A673 (cell line): Measurements from ENCODE around the gene CBL. TPM values are rescaled to one million over a fixed set of nuclear protein-coding genes. Genes with fewer than 3 reads are reported as not detected.

ENCODE experiments used
- BruUV-seq: library from RNA; stranded (reverse); fragments of 400-500 nt; replicated peaks from 2 replicates; lab custom pipeline; 2021; lab: Mats Ljungman, UMichigan
- CTCF ChIA-PET: fragments of 300-600 bp; sonication (Branson Sonifier 250); formaldehyde crosslinking; loops from one replicate; lab custom pipeline; 2022; ENCODE audit warnings: antibody characterized with exemption; lab: Charles Lee
- POLR2A ChIA-PET: fragments of 300-600 bp; sonication (Branson Sonifier 250); formaldehyde crosslinking; loops from one replicate; lab custom pipeline; 2022; ENCODE audit warnings: antibody characterized with exemption; ENCODE audit not compliant: low non-redundant PET; lab: Charles Lee
- DNase-seq: peaks from one replicate; pipeline ENCODE4 v3.0.0-alpha.2; 2015; ENCODE audit warnings: low spot score
- H3K27ac ChIP-seq: fragments of 200-600 bp; sonication (generic); 2 replicates; pipeline ENCODE4 v1.5.1; 2016; ENCODE audit warnings: mixed run types, low read depth, mild to moderate bottlenecking, mixed read lengths, antibody characterized with exemption, low read length; ENCODE audit not compliant: poor library complexity, severe bottlenecking
- H3K27me3 ChIP-seq: fragments of 200-600 bp; sonication (generic); replicated peaks from 2 replicates; pipeline ENCODE4 v1.6.1; 2017; ENCODE audit warnings: mixed run types, low read depth, mild to moderate bottlenecking, mixed read lengths, antibody characterized with exemption, low read length; ENCODE audit not compliant: insufficient read depth, poor library complexity
- H3K36me3 ChIP-seq: fragments of 200-600 bp; sonication (generic); 2 replicates; pipeline ENCODE4 v1.6.1; 2016; ENCODE audit warnings: mixed run types, mild to moderate bottlenecking, mixed read lengths, antibody characterized with exemption, low read length; ENCODE audit not compliant: insufficient read depth, poor library complexity, severe bottlenecking
- H3K4me1 ChIP-seq: fragments of 200-600 bp; sonication (generic); 2 replicates; pipeline ENCODE4 v1.6.1; 2017; ENCODE audit warnings: mixed run types, mild to moderate bottlenecking, mixed read lengths, antibody characterized with exemption, low read length; ENCODE audit not compliant: insufficient read depth, poor library complexity, severe bottlenecking
- H3K4me3 ChIP-seq: fragments of 200-600 bp; sonication (generic); 2 replicates; pipeline ENCODE4 v1.5.1; 2016; ENCODE audit warnings: low read depth, mixed run types, mild to moderate bottlenecking, mixed read lengths, low read length; ENCODE audit not compliant: poor library complexity, severe bottlenecking
- H3K9me3 ChIP-seq: fragments of 200-600 bp; sonication (generic); 2 replicates; pipeline ENCODE4 v1.6.1; 2016; ENCODE audit warnings: mixed run types, low read depth, mild to moderate bottlenecking, mixed read lengths, antibody characterized with exemption, low read length; ENCODE audit not compliant: poor library complexity, severe bottlenecking
- EZH2 ChIP-seq: fragments of 200-600 bp; sonication (generic); IDR thresholded peaks from 2 replicates; pipeline ENCODE4 v1.6.1; 2017; ENCODE audit warnings: borderline replicate concordance, low read depth, mild to moderate bottlenecking, mixed read lengths, antibody characterized with exemption, low read length; ENCODE audit not compliant: poor library complexity, severe bottlenecking
- intact Hi-C: fragments of 100-400 bp; cut with micrococcal nuclease; formaldehyde crosslinking; loops from one replicate; pipeline ENCODE4 v1.10.0; 2022; ENCODE audit not compliant: unreplicated experiment
- total RNA-seq: library from RNA; stranded (reverse); gene quantifications from 2 replicates; pipeline ENCODE4 v1.2.3, GENCODE V29; 2021
- TF ChIP-seq, protein P1 (sequence below): fragments of 300-800, 200-600 bp; sonication (generic); conservative IDR thresholded peaks from 2 replicates; pipeline ENCODE4 v1.5.1; 2017; ENCODE audit warnings: low read depth, mild to moderate bottlenecking, antibody characterized with exemption, low read length, moderate library complexity, mixed read lengths

CBL gene
- total RNA-seq, 1 experiment from 2014 or later = 40.7 TPM

DNA sequence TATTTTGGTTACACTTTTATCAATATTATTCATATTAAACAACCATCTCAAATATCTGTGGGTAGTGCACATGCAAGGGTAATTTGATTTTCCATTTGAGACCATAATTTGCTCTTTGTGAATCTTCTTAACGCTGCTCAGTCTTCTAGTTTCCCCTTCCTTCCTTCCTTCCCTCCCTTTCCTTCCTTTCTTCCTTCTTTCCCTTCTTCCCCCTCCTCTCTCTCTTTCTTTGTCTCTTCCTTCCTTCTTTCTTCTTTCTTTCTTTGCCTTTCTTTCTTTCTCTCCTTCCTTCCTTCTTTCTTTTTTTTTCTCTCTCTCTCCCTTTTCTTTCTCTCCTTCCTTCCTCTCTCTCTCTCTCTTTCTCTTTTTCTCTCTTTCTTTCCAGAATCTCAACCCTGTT, 124.1 kb downstream of the CBL start:
- H3K27ac ChIP-seq = no peak overlapping the region
- peaks cover 8% of the 10 kb centered on the region for H3K4me1 ChIP-seq
- ChIA-PET POLR2A (no interaction called here), CTCF (interaction anchor here (1.4 kb wide), 1 partner anchor 8 kb away, joined by 4 read pairs; no protein-coding TSS in a partner anchor)
- no peak for DNase-seq
- no peak overlapping the region for H3K4me3 ChIP-seq
- TF ChIP-seq, protein P1, sequence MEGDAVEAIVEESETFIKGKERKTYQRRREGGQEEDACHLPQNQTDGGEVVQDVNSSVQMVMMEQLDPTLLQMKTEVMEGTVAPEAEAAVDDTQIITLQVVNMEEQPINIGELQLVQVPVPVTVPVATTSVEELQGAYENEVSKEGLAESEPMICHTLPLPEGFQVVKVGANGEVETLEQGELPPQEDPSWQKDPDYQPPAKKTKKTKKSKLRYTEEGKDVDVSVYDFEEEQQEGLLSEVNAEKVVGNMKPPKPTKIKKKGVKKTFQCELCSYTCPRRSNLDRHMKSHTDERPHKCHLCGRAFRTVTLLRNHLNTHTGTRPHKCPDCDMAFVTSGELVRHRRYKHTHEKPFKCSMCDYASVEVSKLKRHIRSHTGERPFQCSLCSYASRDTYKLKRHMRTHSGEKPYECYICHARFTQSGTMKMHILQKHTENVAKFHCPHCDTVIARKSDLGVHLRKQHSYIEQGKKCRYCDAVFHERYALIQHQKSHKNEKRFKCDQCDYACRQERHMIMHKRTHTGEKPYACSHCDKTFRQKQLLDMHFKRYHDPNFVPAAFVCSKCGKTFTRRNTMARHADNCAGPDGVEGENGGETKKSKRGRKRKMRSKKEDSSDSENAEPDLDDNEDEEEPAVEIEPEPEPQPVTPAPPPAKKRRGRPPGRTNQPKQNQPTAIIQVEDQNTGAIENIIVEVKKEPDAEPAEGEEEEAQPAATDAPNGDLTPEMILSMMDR = no peak
- no peak for TF ChIP-seq EZH2
- no peaks in the 10 kb centered on the region for H3K9me3 ChIP-seq
- H3K27me3 ChIP-seq = no peaks in the 10 kb centered on the region
- no TSS peak for BruUV-seq
- intact Hi-C loops = loop anchor here (10.0 kb wide), 1 partner anchor 425 kb away; no protein-coding TSS in a partner anchor
- H3K36me3 ChIP-seq = no peaks in the 10 kb centered on the region

DNA sequence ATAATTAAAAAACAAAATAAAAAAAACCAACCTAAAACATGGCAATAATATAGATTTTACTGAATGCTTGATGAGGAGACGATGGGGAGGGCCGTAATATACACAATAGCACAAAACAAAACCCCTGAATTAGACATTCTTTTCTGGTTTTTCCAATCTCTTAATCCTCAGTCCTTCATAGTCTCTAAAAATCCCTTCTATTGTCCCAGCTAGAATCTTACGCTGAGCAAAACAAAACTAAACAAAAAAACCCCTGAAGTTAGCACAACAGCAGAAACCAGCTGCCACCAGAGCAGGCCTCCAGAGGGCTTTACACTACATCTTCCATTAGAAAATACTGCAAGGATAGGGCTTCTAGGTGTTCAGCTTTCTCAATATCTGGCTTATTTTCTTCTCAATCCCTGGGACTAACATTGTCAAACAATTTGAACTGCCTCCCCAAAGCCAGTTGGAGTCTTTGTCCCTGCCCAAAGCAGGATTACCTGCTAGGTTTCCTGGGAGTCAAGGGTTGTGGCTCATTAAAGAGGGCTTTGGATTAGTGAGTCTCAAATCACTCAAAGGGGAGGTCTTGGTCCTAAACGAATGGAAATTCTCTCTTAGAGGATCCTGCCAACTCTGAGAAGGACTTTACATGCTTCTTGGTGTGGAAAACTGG, 126.1 kb downstream of the CBL start:
- Histone ChIP-seq H3K9me3 (no peaks in the 10 kb centered on the region), H3K36me3 (peaks cover 12% of the 10 kb centered on the region), H3K27ac (peak overlapping the region; percentile 17), H3K4me3 (no peak overlapping the region), H3K27me3 (no peaks in the 10 kb centered on the region), H3K4me1 (peaks cover 19% of the 10 kb centered on the region)
- TF ChIP-seq, protein P1 = no peak
- no peak for TF ChIP-seq EZH2
- BruUV-seq = no TSS peak
- ChIA-PET CTCF (no interaction called here), POLR2A (no interaction called here)
- DNase-seq = no peak
- intact Hi-C loops = loop anchor here (10.0 kb wide), 1 partner anchor 427 kb away; no protein-coding TSS in a partner anchor

DNA sequence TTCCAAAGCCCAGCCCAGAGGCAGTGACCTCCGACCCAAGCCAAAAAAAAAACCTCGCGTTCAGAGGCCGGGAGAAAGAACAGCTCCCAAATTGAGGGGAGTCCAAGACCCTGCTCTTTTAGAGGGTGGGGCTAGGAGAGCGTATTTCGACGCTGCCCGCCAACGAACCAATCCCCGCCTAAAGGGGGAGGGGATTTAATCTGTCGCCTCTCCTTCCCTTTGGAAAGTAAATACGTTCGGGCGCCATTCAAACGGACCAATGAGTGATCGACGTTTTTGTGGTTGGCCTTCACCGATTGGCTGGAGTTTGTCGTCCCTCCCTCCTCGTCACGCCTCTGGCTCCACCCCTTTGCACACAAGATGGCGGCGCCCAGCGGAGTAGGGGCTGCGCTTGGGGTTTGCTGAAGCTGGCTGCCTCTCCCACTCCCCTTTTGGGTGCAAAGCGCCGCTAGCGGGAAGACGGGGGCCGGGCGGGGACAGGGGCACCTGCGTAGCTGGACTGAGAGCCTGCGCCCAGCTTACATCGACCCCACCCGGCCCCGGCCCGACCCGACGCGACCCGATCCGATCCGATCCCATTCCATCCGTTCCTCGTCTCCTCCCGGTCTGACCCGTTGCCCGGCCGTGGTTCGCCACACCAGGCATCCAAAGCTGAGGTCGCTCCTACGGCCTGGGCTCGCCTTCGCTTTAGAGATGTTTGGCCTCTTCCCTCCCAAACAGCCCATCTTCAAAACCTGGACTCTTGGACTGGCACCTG, 128.2 kb downstream of the CBL start, which contains the start of gene RNF26:
Gene RNF26 (plus strand): TSS at position 354 of the 757 bp plus-strand sequence. CDS start 596 bp downstream, outside the sequence.
- Histone ChIP-seq H3K27ac (peak within 1 kb of the TSS; percentile 91), H3K27me3 (no peaks in the 10 kb centered on the region), H3K4me3 (peak within 1 kb of the TSS; percentile 76), H3K4me1 (peaks cover 39% of the 10 kb centered on the region), H3K9me3 (no peaks in the 10 kb centered on the region), H3K36me3 (peaks cover 12% of the 10 kb centered on the region)
- CTCF ChIA-PET = interaction anchor here (0.6 to 1.3 kb wide), 2 partner anchors 22 to 1001 kb away, joined by 5 to 9 read pairs; no protein-coding TSS in a partner anchor
- DNase-seq = peak; percentile 100
- POLR2A ChIA-PET = interaction anchor here (0.6 to 1.0 kb wide), 3 partner anchors 12 to 30 kb away, joined by 3 to 4 read pairs (median 3); no protein-coding TSS in a partner anchor
- intact Hi-C loops = loop anchor here (10.0 kb wide), 1 partner anchor 430 kb away; no protein-coding TSS in a partner anchor
- BruUV-seq = TSS peak; percentile 69
- TF ChIP-seq EZH2 = no peak
- TF ChIP-seq, protein P1 = no peak
